Astrocyte (in vitro differentiated cells and primary cell): Measurements from ENCODE around the gene HSD3B2. TPM values are rescaled to one million over a fixed set of nuclear protein-coding genes. Genes with fewer than 3 reads are reported as not detected.

Experiments
- DNase-seq: peaks from one replicate; pipeline ENCODE4 v3.0.0-alpha.2; 2010; ENCODE audit warnings: low read depth
- FAIRE-seq: peaks from 2 replicates; lab custom pipeline; 2011; peaks lifted over from hg19 to GRCh38; lab: Jason Lieb, UNC
- H2AFZ ChIP-seq: 2 replicates; pipeline ENCODE4 v1.6.0; 2012; ENCODE audit warnings: low read depth, low read length, inconsistent platforms
- H3K27ac ChIP-seq: 2 replicates; pipeline ENCODE4 v1.5.1; 2011; ENCODE audit warnings: low read depth, low read length, inconsistent platforms
- H3K27me3 ChIP-seq: 2 replicates; pipeline ENCODE4 v1.6.0; 2011; ENCODE audit warnings: low read length, inconsistent platforms; ENCODE audit not compliant: insufficient read depth
- H3K36me3 ChIP-seq: 2 replicates; pipeline ENCODE4 v1.5.1; 2011; ENCODE audit warnings: low read length, inconsistent platforms; ENCODE audit not compliant: insufficient read depth
- H3K4me1 ChIP-seq: 2 replicates; pipeline ENCODE4 v1.5.1; 2011; ENCODE audit warnings: low read length, inconsistent platforms; ENCODE audit not compliant: insufficient read depth
- H3K4me2 ChIP-seq: 2 replicates; pipeline ENCODE4 v1.6.0; 2012; ENCODE audit warnings: low read length, inconsistent platforms
- H3K4me3 ChIP-seq: 2 replicates; pipeline ENCODE4 v1.5.1; 2011; ENCODE audit warnings: low read depth, mild to moderate bottlenecking, low read length, inconsistent platforms; ENCODE audit not compliant: insufficient read depth
- H3K79me2 ChIP-seq: 2 replicates; pipeline ENCODE4 v1.6.0; 2012; ENCODE audit warnings: mild to moderate bottlenecking, low read length, inconsistent platforms; ENCODE audit not compliant: insufficient read depth
- H3K9ac ChIP-seq: 2 replicates; pipeline ENCODE4 v1.6.0; 2012; ENCODE audit warnings: mild to moderate bottlenecking, low read length, inconsistent platforms
- H3K9me3 ChIP-seq: 2 replicates; pipeline ENCODE4 v1.5.1; 2012; ENCODE audit warnings: low read depth, mild to moderate bottlenecking, low read length, inconsistent platforms; ENCODE audit not compliant: insufficient read depth
- H4K20me1 ChIP-seq: 2 replicates; pipeline ENCODE4 v1.6.0; 2012; ENCODE audit warnings: low read length, inconsistent platforms; ENCODE audit not compliant: insufficient read depth
- H3K27ac Mint-ChIP-seq: one replicate; pipeline ENCODE4 v1.8.0; 2021; ENCODE audit warnings: mild to moderate bottlenecking, mixed read lengths; ENCODE audit not compliant: unreplicated experiment
- H3K27me3 Mint-ChIP-seq: one replicate; pipeline ENCODE4 v1.8.0; 2021; ENCODE audit warnings: low read depth, mixed read lengths; ENCODE audit not compliant: unreplicated experiment
- H3K36me3 Mint-ChIP-seq: one replicate; pipeline ENCODE4 v1.8.0; 2021; ENCODE audit warnings: low read depth, mixed read lengths; ENCODE audit not compliant: unreplicated experiment
- H3K4me1 Mint-ChIP-seq: one replicate; pipeline ENCODE4 v1.8.0; 2021; ENCODE audit warnings: low read depth, mixed read lengths; ENCODE audit not compliant: unreplicated experiment
- H3K4me3 Mint-ChIP-seq: one replicate; pipeline ENCODE4 v1.8.0; 2021; ENCODE audit warnings: mild to moderate bottlenecking, moderate library complexity, mixed read lengths; ENCODE audit not compliant: unreplicated experiment
- H3K9me3 Mint-ChIP-seq: one replicate; pipeline ENCODE4 v1.8.0; 2021; ENCODE audit warnings: mild to moderate bottlenecking, mixed read lengths; ENCODE audit not compliant: unreplicated experiment
- EZH2 ChIP-seq: IDR thresholded peaks from 2 replicates; pipeline ENCODE4 v1.6.1; 2012; ENCODE audit warnings: mild to moderate bottlenecking, low read length, inconsistent platforms; ENCODE audit not compliant: insufficient read depth
- total RNA-seq: library from RNA; stranded (reverse); gene quantifications from 2 replicates; pipeline ENCODE4 v1.2.1, GENCODE V29; 2021
- TF ChIP-seq, protein P1 (sequence below): IDR thresholded peaks from 2 replicates; pipeline ENCODE4 v1.5.1; 2011; ENCODE audit warnings: low read depth, mild to moderate bottlenecking, inconsistent platforms, low read length, moderate library complexity; ENCODE audit not compliant: insufficient read depth

HSD3B2 gene
- total RNA-seq, 1 donor from 2014 or later: not detected

DNA sequence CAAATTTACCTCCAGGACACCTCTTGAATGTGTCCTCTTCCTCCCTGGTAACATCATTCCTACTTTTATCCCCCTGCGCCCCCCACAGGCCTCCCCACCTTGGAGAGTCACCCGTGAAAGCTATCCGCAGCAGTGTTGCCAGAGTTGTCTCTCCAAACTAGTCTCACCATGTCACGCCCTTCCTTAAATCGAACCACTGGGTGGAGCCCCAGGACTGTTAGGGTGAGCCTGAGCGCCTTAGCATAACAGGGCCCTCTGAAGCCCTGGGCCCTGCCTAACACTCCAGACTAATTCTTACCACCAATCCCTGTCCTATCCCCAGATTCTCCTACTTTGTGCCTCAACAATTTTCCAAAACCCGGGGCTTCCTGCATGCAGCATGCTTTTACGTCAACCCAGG is 35.0 kb downstream of the HSD3B2 start:
- Histone ChIP-seq H4K20me1 (no peaks in the 10 kb centered on the region), H2AFZ (no peak overlapping the region), H3K27me3 (no peaks in the 10 kb centered on the region), H3K4me3 (no peak overlapping the region), H3K36me3 (no peaks in the 10 kb centered on the region), H3K4me2 (no peak overlapping the region), H3K27ac (no peak overlapping the region), H3K4me1 (no peaks in the 10 kb centered on the region), H3K79me2 (no peaks in the 10 kb centered on the region), H3K9ac (no peak overlapping the region), H3K9me3 (no peaks in the 10 kb centered on the region)
- no peak for DNase-seq
- no peak overlapping the region for H3K4me3 Mint-ChIP-seq
- H3K36me3 Mint-ChIP-seq: no peaks in the 10 kb centered on the region
- TF ChIP-seq, protein P1, sequence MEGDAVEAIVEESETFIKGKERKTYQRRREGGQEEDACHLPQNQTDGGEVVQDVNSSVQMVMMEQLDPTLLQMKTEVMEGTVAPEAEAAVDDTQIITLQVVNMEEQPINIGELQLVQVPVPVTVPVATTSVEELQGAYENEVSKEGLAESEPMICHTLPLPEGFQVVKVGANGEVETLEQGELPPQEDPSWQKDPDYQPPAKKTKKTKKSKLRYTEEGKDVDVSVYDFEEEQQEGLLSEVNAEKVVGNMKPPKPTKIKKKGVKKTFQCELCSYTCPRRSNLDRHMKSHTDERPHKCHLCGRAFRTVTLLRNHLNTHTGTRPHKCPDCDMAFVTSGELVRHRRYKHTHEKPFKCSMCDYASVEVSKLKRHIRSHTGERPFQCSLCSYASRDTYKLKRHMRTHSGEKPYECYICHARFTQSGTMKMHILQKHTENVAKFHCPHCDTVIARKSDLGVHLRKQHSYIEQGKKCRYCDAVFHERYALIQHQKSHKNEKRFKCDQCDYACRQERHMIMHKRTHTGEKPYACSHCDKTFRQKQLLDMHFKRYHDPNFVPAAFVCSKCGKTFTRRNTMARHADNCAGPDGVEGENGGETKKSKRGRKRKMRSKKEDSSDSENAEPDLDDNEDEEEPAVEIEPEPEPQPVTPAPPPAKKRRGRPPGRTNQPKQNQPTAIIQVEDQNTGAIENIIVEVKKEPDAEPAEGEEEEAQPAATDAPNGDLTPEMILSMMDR: no peak
- no peak for TF ChIP-seq EZH2
- no peaks in the 10 kb centered on the region for H3K9me3 Mint-ChIP-seq
- no peak for FAIRE-seq
- H3K27me3 Mint-ChIP-seq: peaks cover 19% of the 10 kb centered on the region
- H3K27ac Mint-ChIP-seq: no peak overlapping the region
- peaks cover 25% of the 10 kb centered on the region for H3K4me1 Mint-ChIP-seq

DNA sequence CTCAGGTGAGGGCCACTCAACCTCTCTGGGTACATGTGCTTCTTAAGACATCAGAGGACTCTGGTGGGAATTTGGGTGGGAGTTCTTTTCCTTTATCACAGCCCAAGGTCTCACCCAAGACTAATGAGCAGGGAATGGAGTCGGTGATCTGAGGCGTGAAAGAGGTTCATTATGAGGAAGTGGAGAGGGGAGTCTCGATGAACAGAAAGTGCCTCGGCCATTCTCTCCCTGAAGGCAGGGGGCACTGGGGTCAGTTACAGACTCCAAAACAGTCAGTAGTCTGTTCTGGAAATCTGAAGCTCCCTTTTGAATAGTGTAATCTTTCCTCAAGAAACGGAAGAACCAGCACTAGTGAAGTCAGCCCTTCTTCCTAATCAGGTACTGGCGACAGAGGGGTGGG is 36.2 kb downstream of the HSD3B2 start:
- H4K20me1 ChIP-seq: no peaks in the 10 kb centered on the region
- H3K27ac ChIP-seq: no peak overlapping the region
- H2AFZ ChIP-seq: no peak overlapping the region
- no peak for DNase-seq
- no peaks in the 10 kb centered on the region for H3K27me3 ChIP-seq
- H3K36me3 Mint-ChIP-seq: no peaks in the 10 kb centered on the region
- H3K27ac Mint-ChIP-seq: no peak overlapping the region
- no peaks in the 10 kb centered on the region for H3K9me3 ChIP-seq
- no peak for FAIRE-seq
- no peak overlapping the region for H3K4me3 Mint-ChIP-seq
- H3K36me3 ChIP-seq: no peaks in the 10 kb centered on the region
- no peak overlapping the region for H3K4me3 ChIP-seq
- peaks cover 25% of the 10 kb centered on the region for H3K4me1 Mint-ChIP-seq
- TF ChIP-seq, protein P1: no peak
- no peak for TF ChIP-seq EZH2
- no peak overlapping the region for H3K9ac ChIP-seq
- no peaks in the 10 kb centered on the region for H3K4me1 ChIP-seq
- H3K27me3 Mint-ChIP-seq: peaks cover 15% of the 10 kb centered on the region
- no peak overlapping the region for H3K4me2 ChIP-seq
- H3K79me2 ChIP-seq: no peaks in the 10 kb centered on the region
- no peaks in the 10 kb centered on the region for H3K9me3 Mint-ChIP-seq

DNA sequence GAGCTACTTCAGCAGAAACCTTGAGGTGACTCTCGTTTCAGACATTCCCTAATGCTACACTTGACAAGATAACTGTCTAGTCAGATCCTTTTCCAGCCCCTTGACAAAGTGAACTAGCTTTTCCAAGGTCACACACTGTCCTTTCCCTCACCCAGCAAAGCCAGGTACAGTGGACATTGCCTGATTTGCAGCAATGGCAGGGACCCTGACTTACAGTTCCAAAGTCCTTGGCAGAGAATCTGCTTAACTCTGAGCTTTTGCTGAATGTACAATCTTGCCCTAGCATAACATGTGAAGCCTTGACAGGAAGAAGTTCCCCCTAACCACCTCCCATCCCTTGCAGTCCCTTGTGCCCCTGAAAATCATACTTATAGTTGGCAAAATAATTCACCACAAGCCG is 37.1 kb downstream of the HSD3B2 start:
- Histone ChIP-seq H3K9me3 (no peaks in the 10 kb centered on the region), H3K4me1 (no peaks in the 10 kb centered on the region), H4K20me1 (no peaks in the 10 kb centered on the region), H3K27ac (no peak overlapping the region), H3K4me3 (no peak overlapping the region), H3K36me3 (no peaks in the 10 kb centered on the region), H3K79me2 (no peaks in the 10 kb centered on the region), H2AFZ (no peak overlapping the region), H3K4me2 (no peak overlapping the region), H3K27me3 (no peaks in the 10 kb centered on the region), H3K9ac (no peak overlapping the region)
- FAIRE-seq: no peak
- no peak overlapping the region for H3K27ac Mint-ChIP-seq
- H3K27me3 Mint-ChIP-seq: peaks cover 8% of the 10 kb centered on the region
- no peaks in the 10 kb centered on the region for H3K9me3 Mint-ChIP-seq
- H3K36me3 Mint-ChIP-seq: no peaks in the 10 kb centered on the region
- no peak for TF ChIP-seq EZH2
- TF ChIP-seq, protein P1: no peak
- H3K4me1 Mint-ChIP-seq: peaks cover 25% of the 10 kb centered on the region
- no peak overlapping the region for H3K4me3 Mint-ChIP-seq
- DNase-seq: no peak
